ENCODE data around the gene NHEJ1.

The NHEJ1 gene

DNA sequence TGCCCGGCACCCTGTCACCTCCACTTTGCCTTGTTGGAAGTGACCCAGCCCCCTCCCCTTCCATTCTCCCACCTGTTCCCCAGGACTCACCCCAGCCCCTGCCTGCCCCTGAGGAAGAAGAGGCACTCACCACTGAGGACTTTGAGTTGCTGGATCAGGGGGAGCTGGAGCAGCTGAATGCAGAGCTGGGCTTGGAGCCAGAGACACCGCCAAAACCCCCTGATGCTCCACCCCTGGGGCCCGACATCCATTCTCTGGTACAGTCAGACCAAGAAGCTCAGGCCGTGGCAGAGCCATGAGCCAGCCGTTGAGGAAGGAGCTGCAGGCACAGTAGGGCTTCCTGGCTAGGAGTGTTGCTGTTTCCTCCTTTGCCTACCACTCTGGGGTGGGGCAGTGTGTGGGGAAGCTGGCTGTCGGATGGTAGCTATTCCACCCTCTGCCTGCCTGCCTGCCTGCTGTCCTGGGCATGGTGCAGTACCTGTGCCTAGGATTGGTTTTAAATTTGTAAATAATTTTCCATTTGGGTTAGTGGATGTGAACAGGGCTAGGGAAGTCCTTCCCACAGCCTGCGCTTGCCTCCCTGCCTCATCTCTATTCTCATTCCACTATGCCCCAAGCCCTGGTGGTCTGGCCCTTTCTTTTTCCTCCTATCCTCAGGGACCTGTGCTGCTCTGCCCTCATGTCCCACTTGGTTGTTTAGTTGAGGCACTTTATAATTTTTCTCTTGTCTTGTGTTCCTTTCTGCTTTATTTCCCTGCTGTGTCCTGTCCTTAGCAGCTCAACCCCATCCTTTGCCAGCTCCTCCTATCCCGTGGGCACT, 21.9 kb upstream of the NHEJ1 start:
- DNase-seq (ENCODE audit: low read depth, low spot score) = no peak

DNA sequence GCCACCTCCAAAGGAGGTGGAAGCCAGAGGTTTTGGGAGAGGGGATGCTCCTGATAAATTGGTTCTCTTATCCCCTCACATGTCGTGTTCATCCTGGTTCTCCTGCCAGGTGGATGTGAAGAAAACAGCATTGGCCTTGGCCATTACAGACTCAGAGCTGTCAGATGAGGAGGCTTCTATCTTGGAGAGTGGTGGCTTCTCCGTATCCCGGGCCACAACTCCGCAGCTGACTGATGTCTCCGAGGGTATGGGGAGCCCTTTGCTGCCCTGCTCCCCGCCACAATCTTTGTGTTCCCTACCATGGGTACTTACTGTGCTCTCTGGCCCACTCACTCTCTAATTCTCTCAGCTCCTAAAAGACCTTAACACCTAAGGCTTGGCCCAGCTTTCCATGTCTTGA, 20.9 kb upstream of the NHEJ1 start:
- DNase-seq (ENCODE audit: low read depth, low spot score) = no peak

DNA sequence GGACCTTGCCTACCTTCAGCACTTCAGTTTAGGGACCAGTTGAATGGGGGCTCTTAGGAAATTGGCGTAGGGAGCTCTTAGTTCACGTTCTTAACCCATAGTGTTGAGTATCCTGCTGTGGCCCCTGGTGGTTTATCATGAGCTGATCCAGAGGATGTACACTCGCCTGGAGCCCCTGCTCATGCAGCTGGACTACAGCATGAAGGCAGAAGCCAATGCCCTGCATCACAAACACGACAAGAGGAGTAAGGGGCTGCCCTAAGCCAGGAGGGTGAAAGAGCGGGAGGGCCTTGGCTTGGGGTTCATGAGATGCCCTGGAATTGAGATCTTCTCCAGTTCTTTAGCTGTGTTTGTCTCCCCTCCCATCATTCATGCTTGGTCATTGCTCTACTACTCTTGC, 20.3 kb upstream of the NHEJ1 start:
- DNase-seq (ENCODE audit: low read depth, low spot score) = no peak

DNA sequence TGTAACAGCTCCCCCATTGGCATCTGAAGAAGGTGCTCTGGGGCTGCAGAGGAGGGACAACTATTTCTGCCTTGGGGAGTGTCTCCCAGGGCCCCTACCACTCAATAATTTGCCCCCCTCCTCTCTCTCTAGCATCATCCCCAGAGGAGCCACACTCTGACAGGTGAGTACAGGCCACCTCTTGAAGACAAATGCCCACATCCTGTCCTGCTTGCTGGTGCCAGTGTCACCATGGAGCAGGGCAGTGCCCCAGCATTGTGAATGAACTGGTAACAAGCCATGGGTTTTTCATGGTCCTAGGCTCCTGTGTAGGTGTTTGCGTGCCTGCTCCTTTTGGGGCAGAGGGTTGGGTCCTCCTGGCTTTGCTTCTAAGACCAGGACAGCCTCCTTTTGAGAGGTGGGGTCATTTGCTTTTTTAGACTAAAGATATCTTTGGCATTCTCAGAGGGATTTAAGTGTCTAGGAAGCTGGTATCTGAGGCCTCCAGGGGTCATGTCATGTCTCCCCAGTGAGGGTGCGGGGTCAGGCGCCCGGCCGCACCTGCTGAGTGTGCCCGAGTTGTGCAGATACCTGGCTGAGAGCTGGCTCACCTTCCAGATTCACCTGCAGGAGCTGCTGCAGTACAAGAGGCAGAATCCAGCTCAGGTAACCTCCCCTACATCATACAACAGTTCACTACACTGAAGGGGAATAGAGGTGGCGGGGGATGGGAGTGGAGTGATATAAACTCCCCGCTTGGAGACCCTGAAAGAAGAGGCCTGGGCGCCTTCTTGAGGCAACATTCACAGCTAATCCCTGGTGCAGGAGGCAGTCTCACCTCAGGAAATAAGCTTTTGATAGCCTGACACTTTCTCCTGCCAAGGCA, 19.2 kb upstream of the NHEJ1 start:
- DNase-seq (ENCODE audit: low read depth, low spot score) = no peak

DNA sequence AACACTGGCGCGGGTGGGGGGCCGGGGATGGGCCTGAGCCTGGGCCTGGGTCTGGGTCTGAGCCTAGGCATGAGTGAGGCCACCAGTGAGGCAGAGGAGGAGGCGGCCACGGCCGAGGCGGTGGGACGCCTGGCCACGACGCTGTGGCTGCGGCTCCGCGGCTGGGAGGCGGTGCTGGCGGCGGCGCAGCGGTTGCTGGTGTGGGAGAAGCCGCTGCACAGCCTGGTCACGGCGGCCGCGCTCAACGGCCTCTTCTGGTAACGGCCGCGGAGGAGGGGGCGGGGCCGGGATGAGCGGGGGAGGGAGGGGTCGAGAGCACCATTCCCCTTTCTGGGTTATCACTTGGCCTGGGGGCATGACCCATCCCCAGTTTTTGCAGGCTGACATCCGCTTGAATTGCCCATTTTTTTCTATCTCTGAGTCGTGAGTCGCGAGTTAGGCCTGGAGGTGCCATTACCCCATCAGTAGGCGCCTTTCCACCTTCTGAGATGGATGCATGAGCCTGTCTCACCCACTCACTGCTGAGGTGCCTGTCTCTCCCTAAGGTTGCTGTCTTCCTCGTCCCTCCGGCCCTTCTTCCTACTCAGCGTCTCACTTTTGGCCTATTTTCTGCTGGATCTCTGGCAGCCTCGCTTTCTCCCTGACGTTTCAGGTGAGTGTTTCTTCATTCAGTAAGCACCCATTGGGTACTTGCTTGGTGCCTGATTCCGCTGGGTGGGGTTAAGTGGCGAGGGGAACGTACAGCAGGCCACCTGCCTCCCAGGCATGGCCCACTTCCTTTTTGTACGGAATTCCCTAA, 18.0 kb upstream of the NHEJ1 start:
- DNase-seq (ENCODE audit: low read depth, low spot score) = no peak

DNA sequence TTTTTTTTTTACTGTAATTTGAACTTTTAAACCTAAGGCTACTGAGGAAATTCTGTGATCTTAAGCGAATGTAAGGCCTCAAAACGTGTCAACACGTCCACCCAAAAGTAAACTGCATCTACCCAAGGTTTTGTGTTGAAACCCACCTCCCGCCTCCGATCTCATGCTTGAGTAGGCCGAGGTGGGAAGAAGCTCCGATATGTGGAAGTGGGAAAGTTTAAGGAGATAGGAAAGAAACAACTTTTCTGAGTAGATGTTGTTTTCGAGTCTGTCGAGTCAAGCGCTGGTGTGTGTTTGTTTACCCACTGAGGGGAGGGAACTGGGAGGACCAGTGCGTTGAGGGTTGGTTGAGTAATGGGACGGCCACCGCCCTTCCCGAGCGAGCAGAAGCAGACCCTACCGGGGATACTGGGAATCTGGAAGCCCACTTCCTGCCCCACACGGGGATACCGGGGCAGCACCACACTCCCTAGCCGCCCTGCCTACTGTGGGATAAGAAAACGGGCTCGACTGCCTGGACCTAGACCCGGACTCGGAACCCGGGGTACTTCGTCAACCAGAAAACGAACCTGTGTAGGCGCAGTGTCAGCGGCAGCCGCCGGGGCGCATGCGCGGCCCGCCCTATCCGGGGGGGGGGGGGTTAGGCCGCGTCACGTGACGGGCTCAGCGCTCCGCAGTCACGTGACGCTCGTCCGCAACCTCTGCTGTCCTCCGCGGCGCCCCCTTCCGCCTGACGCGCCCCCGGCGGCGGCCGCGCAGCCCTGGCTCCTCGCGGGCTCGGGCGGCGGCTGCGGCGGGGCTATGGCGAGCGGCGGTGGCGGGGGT, 17.1 kb upstream of the NHEJ1 start, which contains the start of gene RETREG2:
RETREG2 (plus strand) TSS at position 724 of the 825 bp plus-strand sequence; CDS start at position 802, 78 bp downstream.
- DNase-seq (ENCODE audit: low read depth, low spot score) = no peak

DNA sequence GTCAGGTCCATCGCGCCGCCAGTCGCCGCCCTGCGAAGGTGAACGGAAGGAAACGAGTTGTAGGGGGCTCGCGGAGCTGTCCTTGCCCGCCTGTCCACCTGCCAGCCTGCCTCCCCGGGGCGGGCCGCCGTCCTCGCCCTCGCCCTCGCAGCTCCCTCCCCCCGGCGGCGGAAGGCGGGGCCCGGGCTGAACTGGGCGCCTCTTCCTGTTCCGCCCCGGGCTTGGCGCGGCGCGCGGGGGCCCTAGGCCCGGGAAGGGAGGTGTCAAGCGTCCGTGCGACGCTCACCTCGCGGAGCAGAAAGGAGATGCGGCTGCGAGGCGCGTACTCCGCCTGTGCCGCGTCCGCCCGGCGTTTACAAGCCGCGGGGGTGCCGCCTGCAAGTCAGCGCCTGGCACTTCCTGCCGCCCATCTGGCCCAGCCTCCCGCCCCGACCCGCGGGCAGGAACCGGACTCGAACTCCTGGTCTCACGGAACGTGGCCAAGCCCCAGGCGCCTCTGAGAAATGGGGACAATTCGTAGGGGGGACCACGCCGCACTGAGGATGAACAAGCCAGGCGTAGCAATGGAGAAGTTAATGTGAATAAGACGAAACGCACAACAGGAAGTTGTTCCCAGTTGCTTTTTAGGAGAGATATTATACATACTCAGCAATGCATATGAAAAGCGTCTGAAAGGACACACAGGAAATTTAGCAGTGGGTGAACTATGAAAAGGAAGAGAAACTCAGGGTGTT, 16.4 kb upstream of the NHEJ1 start, which contains the start of gene CNPPD1:
CNPPD1 (minus strand) TSS at position 108 of the 734 bp plus-strand sequence; CDS start at position 11, 97 bp downstream.
- no peak for DNase-seq (ENCODE audit: low read depth, low spot score)

DNA sequence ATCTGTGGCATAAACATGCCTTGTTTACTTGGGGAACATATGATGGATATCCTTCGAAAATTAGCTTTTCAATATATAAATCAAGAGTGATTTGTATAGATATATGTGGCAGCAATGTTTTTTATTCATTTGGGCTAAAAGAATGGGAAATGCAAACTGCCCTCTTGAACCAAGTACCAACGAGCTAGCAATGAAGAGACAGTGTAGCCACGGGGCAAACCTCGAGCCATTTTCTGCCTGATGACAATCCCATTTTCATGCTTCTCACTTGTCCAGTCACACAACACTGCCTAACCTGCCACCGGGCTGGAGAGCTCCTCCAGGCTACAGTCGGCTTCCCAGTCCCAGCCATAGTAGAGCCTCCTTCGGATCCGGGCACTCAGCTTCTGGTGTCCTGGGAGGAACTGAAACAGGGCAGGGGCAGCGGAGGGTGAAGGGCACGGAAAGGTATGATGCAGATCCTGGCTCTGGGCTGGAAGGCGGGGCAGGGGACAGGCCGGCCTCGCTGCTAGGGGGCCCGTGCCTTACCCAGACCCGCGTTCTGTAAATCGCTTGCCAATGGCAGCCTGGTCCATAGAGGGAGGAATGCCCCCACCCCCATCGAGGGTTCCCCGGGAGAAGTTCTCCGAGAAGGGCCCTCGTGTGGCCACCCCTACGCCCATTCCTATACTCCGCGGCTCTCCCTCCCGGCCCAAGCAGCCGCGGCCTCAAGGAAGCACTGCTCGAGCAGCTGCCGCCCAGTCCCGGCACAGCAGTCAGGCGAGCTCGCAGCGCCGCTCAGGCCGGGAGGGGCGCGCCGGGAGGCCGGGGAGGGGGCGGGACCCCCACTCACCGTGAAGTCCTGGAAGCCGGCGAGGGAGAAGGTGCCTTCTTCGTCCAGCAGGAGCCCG, 15.6 kb upstream of the NHEJ1 start:
- DNase-seq (ENCODE audit: low read depth, low spot score) = no peak

DNA sequence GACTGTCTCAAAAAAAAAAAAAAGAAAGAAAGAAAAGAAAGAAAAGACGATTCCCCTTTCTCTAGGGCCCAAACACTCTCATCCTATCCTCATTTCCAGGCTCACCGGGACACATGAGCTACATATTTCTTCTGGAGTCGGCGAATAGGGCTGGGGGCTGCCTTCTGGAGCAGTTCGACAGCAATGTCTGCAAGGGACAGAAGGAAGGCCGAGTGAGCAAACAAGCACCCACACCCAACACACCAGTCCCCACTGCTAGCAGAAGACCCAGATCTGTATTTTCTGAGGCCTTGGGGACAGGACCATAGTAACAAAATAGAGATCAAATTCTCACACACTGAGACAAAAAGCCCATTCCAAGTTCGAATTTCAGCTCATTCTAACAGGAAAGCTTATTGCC, 14.9 kb upstream of the NHEJ1 start:
- no peak for DNase-seq (ENCODE audit: low read depth, low spot score)

DNA sequence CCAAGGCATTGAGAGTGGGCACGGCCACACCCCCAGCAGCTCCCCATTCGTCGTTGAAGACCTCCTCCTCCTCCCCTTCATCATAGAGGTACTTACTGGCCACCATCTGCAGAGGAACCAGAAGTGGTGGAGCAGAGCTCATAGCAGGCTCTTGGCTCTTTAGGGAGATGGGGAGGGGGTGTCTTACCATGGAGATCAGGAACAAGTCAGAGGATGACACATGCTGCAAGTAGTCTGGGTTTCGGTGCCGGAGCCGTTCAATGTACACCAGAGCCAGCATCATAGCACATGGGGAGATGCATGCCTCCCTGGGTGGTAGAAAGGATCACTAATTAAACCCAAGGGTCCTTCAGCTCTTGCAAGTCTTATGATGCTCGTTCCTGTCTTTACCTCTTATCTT, 14.2 kb upstream of the NHEJ1 start:
- no peak for DNase-seq (ENCODE audit: low read depth, low spot score)

DNA sequence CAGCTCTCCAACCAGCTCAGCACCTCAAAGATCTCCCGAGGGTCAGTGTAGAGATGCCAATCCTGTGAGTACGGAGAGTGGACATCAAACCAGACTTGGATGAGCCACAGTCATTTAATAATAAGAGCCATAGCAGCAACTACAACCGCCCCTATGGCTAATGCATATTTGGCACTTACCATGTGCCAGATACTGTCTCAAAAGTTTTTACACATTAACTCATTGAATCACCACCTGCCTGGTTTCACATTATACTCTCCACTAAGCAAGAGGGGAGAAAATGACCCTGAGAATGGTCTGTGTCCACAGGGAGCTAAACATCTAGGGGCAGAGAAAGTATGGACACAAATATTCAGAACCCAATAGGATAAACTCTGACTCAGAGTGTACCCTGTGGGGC, 13.5 kb upstream of the NHEJ1 start:
- DNase-seq (ENCODE audit: low read depth, low spot score) = no peak

DNA sequence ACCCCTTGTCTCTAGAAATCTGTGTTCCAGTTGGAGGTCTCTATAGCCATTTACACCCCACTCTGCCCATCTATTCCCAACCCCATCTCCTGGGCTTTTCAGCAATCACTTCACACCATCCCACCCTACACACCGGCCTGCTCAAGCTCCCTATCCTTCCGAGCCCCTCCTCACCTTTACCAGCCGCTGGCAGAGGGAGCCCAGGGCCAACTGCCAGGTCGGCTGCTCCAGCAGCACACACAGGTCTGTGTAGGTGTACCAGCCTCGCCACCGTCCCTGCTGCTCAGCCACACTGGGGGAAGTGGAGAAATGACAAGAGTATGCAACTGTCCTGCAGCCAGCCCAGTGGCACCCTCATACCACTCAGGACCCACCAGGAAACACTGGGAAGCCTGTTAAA, 12.6 kb upstream of the NHEJ1 start:
- no peak for DNase-seq (ENCODE audit: low read depth, low spot score)

DNA sequence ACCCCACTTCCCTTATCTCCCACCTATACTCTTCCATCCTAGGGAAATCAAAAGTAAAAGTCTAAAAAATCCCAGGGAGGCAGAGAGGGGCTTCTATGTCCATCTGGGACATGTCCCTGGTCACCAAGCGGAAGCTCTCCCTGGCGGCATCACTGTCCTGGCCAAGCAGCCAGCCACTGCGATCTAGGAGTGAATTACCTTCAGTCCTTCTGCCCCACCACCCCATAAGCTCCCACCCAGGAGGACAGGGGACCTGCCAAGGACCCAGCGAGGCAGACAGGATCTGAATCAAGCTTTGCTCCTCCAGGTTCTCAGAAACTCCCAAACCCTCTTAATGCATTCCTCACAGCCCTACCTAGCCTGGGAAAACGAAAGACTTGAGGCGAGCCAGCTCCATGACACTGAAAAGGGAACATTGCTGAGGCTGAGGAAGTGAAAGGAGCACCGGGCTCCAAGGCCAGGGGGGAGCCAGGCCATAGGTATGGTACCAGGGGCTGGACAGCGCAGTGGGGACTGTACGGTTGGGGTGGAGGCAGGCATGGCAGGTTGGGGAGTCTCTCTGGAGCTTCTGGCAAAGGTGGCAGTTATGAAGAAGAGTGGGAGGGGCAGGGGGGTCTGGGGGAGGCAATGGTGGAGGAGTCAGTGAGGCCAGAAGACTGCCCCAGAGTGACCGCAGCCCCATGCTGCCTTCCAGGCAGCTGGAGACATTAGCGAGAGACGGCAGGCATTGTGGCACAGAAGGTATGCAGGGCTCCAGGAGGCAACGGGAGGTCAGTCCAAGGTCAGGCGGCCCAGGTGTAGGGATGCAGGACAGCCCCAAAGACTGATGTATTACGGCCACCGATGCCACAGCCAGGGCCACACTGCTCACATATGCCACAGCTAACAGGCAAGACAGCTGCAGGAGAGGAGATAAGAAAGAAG, 11.9 kb upstream of the NHEJ1 start:
- no peak for DNase-seq (ENCODE audit: low read depth, low spot score)

DNA sequence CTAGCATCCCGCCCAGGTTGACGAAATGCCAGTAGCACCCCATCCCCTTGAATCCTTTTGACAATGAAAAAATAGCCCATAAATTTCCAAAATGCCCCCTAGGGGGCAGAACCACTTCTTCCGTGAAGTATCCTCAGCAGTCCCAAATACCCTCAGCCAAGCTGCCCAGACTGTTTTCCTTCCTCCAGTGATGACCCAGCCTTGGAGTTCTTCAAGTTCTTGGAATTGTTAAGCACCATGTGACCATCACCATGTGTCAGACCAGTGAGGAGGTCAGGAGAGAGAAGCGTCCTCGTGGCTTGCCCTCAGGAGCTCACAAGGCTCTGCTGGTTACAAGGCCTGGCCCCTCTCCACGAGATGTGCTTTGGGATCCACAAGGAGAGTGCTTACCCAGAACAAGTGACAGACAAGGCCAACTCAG, 10.6 kb upstream of the NHEJ1 start:
- DNase-seq (ENCODE audit: low read depth, low spot score) = no peak

DNA sequence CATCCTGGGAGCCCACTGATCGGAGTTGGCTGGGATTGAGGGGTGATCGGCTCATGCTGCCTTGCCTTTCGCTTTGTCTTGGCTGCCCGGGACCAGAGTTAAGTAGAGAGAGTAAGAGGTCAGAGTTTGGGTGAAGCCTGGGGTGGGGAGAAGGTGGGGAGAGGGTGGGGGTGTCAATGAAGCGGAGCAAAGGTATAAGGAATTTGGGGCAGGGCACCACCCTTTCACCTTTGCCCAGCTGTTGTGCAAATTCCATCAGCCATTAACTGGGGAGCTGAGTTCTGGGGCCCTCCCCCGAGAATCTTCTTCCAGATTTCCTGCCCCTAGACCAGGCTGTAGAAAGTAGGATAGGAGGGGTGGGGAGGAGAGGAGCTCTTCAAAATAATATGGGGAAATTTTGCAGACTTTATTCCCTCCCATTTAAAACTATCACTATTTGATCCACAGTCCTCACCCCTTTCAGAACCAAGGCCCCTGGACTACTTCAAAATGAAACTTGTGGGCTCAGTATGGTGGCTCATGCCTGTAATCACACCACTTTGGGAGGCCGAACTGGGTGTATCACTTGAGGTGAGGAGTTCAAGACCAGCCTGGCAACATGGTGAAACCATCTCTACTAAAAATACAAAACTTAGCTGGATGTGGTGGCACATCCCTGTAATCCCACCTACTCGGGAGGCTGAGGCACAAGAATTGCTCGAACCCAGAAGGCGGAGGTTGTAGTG, 9.5 kb upstream of the NHEJ1 start, which contains the start of gene SLC23A3:
SLC23A3 (minus strand) TSS at position 100 of the 725 bp plus-strand sequence; CDS start at position 55, 45 bp downstream.
- no peak for DNase-seq (ENCODE audit: low read depth, low spot score)

DNA sequence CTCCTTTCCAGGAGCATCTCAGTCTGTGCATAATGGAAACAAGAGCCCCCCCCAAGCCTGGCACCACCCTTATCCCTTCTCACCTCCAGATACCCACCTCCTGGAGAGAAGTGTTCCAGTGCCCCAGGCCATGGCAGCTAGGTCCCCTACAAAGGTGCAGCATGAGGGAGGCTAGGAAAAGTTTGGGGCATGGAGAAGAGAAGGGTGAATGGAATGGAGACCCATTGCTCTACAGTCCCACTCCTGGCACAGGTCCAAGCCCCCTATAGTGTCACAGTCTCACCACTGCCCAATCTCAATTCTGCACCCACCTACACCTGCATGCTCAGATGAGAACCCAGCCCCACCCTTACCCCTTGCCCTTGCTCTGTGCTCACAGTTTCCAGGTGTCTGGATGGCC, 8.3 kb upstream of the NHEJ1 start:
- no peak for DNase-seq (ENCODE audit: low read depth, low spot score)

DNA sequence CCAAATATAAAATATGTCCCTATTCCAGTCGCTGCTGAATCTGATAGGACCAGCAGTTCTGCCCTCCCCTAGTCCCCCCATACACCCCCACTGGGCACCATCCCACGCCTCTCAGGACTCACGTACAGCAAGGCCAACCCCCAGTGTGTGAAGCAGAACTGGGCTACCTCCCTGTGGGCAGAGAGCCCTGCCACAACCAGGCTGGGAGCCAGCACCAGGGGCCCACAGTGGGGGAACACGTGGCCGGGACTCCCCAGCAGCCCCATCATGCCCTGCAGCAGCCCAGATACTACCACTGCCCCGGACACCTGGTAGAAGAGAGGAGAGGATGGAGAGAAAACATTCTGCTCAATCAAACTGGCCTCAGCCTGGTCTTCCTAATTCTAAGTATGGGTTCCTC, 7.9 kb upstream of the NHEJ1 start:
- no peak for DNase-seq (ENCODE audit: low read depth, low spot score)
